HepG2 (cell line): Measurements from ENCODE around the gene TUBA4A. TPM values are rescaled to one million over a fixed set of nuclear protein-coding genes. Genes with fewer than 3 reads are reported as not detected.

ENCODE experiments used
- EP300 ChIP-seq, 3 experiments: sonication (generic) in 1 of 3; formaldehyde crosslinking in 1 of 3; IDR thresholded peaks; 2 replicates each; pipeline versions ENCODE4 v1.5.1 to v1.6.1; 2011 to 2020; ENCODE audit warnings: low read depth in 2 of 3, low read length in 2 of 3, borderline replicate concordance in 1 of 3, improper control_type of control experiment in 1 of 3, mild to moderate bottlenecking in 1 of 3, missing genetic modification reagents in 1 of 3, moderate library complexity in 1 of 3
- ETV5 ChIP-seq: IDR thresholded peaks from 2 replicates; pipeline ENCODE4 v1.6.1; 2018; ENCODE audit warnings: missing biosample characterization, missing genetic modification reagents, inconsistent platforms, borderline replicate concordance
- HNRNPLL ChIP-seq: fragments of 200-400 bp; formaldehyde crosslinking; IDR thresholded peaks from 2 replicates; pipeline ENCODE4 v1.6.1; 2017; ENCODE audit warnings: mild to moderate bottlenecking, low read depth, low read length; ENCODE audit not compliant: poor library complexity, severe bottlenecking
- MED8 ChIP-seq: sonication (generic); formaldehyde crosslinking; IDR thresholded peaks from 2 replicates; pipeline ENCODE4 v1.8.1; 2023; ENCODE audit warnings: mild to moderate bottlenecking, missing genetic modification reagents; ENCODE audit not compliant: insufficient replicate concordance
- NFE2L2 ChIP-seq: fragments of 150-350 bp; IDR thresholded peaks from 2 replicates; pipeline ENCODE4 v1.6.1; 2014; ENCODE audit warnings: low read length
- PRDM15 ChIP-seq: sonication (generic); formaldehyde crosslinking; IDR thresholded peaks from 2 replicates; pipeline ENCODE4 v1.4.0; 2020; ENCODE audit warnings: missing genetic modification reagents
- SAFB2 ChIP-seq: sonication (generic); formaldehyde crosslinking; IDR thresholded peaks from 2 replicates; pipeline ENCODE4 v1.5.1; 2020; ENCODE audit warnings: missing genetic modification reagents, low read depth, mild to moderate bottlenecking, borderline replicate concordance
- TP53 ChIP-seq: sonication (generic); formaldehyde crosslinking; conservative IDR thresholded peaks from 2 replicates; pipeline ENCODE4 v1.4.0; 2020; ENCODE audit warnings: missing genetic modification reagents
- ZFX ChIP-seq: sonication (generic); formaldehyde crosslinking; IDR thresholded peaks from 2 replicates; pipeline ENCODE4 v1.4.0; 2020; ENCODE audit warnings: mild to moderate bottlenecking, low read depth, missing genetic modification reagents, moderate library complexity
- ZNF124 ChIP-seq: sonication (generic); formaldehyde crosslinking; IDR thresholded peaks from 2 replicates; pipeline ENCODE4 v1.4.0; 2020; ENCODE audit warnings: missing genetic modification reagents
- ZNF263 ChIP-seq: sonication (generic); formaldehyde crosslinking; IDR thresholded peaks from 2 replicates; pipeline ENCODE4 v1.4.0; 2020; ENCODE audit warnings: missing genetic modification reagents
- ZNF33B ChIP-seq: sonication (generic); formaldehyde crosslinking; IDR thresholded peaks from 2 replicates; pipeline ENCODE4 v1.5.1; 2020; ENCODE audit warnings: mild to moderate bottlenecking, missing genetic modification reagents
- ZNF430 ChIP-seq: sonication (generic); formaldehyde crosslinking; IDR thresholded peaks from 2 replicates; pipeline ENCODE4 v1.9.0; 2021; ENCODE audit warnings: mild to moderate bottlenecking, missing genetic modification reagents
- ZNF687 ChIP-seq: sonication (generic); formaldehyde crosslinking; IDR thresholded peaks from 2 replicates; pipeline ENCODE4 v1.5.1; 2020; ENCODE audit warnings: mild to moderate bottlenecking, missing genetic modification reagents, moderate library complexity
- ZNF777 ChIP-seq: sonication (generic); formaldehyde crosslinking; IDR thresholded peaks from 2 replicates; pipeline ENCODE4 v1.4.0; 2020; ENCODE audit warnings: missing genetic modification reagents
- ZSCAN31 ChIP-seq: sonication (generic); formaldehyde crosslinking; IDR thresholded peaks from 2 replicates; pipeline ENCODE4 v1.5.0; 2020; ENCODE audit warnings: low read depth, mild to moderate bottlenecking, missing genetic modification reagents
- polyA plus RNA-seq, 8 experiments: library from polyadenylated mRNA; depleted of rRNA in 3 of 8; stranded (reverse) in 7 of 8; unstranded in 1 of 8; fragments of >200 nt; fragmentation: Illumina TruSeq in 4 of 8; extraction: Trizol in 4 of 8; gene quantifications; 2 replicates each; pipeline versions ENCODE4 v1.2.1 to v1.2.3, GENCODE V29; 2011 to 2016; ENCODE audit warnings: low read depth in 4 of 8, missing spikeins in 1 of 8, mixed read lengths in 1 of 8; ENCODE audit not compliant: insufficient read depth in 1 of 8
- total RNA-seq, 5 experiments: library from RNA; depleted of rRNA; stranded (reverse); fragments of >200 nt; fragmentation: Illumina TruSeq; extraction: Trizol; gene quantifications; 2 replicates each; pipeline ENCODE4 v1.2.3, GENCODE V29; 2016; ENCODE audit warnings: low read depth in 1 of 5

Gene TUBA4A
- total and polyA plus RNA-seq, 2 of the 13 experiments (the other 11 are each of a cell fraction or from before 2014, with no cell fraction given), result 1.3 to 12.7 TPM

GRCh38 chr2:219218732-219219701 is 34.7 kb downstream of the TUBA4A start, which contains the start of gene ABCB6 (continued):
- TF ChIP-seq ZNF687 (CRISPR knock-in tag) (peak; percentile 99), HNRNPLL (peak; percentile 84), ZNF263 (CRISPR knock-in tag) (0 out of 2 replicates have a peak, but pooled peaks have one; percentile 62), EP300 (IDR thresholded peaks at IDR 0.05; ENCODE audit: low read depth in 2 of 2, low read length in 2 of 2) (no peak; a peak in 1 of 4 replicates), EP300 (CRISPR knock-in tag; IDR thresholded peaks at IDR 0.05; ENCODE audit: borderline replicate concordance) (peak; percentile 32; the same call in 1 of the 2 replicates), NFE2L2 (no peak), ZFX (CRISPR knock-in tag) (peak; percentile 98), ZSCAN31 (CRISPR knock-in tag) (peak; percentile 98), ZNF777 (peak; percentile 82), PRDM15 (CRISPR knock-in tag) (no peak), ZNF430 (CRISPR knock-in tag) (peak; percentile 95; the same call in 1 of the 2 replicates), TP53 (CRISPR knock-in tag) (peak; percentile 94), MED8 (CRISPR knock-in tag) (peak; percentile 93), ZNF124 (peak; percentile 94; the same call in 1 of the 2 replicates), ZNF33B (peak; percentile 84; the same call in 1 of the 2 replicates), SAFB2 (peak; percentile 100), ETV5 (CRISPR knock-in tag) (peak; percentile 70)
